Urinary bladder (tissue), 4 donors: ENCODE results near the gene PITPNB. TPM values are rescaled to one million over a fixed set of nuclear protein-coding genes. Genes with fewer than 3 reads are reported as not detected.

ENCODE experiments used
- DNase-seq: peaks from one replicate; pipeline ENCODE4 v3.0.0-alpha.2; 2015; ENCODE audit errors: extremely low spot score
- H3K27ac ChIP-seq: one replicate; pipeline ENCODE4 v1.5.1; 2013; ENCODE audit warnings: low read depth, mild to moderate bottlenecking, moderate library complexity
- H3K36me3 ChIP-seq: one replicate; pipeline ENCODE4 v1.6.1; 2013; ENCODE audit warnings: mild to moderate bottlenecking, moderate library complexity; ENCODE audit not compliant: insufficient read depth
- H3K4me1 ChIP-seq: one replicate; pipeline ENCODE4 v1.6.1; 2013; ENCODE audit warnings: mild to moderate bottlenecking, moderate library complexity; ENCODE audit not compliant: insufficient read depth
- H3K4me3 ChIP-seq: one replicate; pipeline ENCODE4 v1.5.1; 2013; ENCODE audit warnings: low read depth, low read length
- WGBS: extraction: QIAGEN DNeasy Blood & Tissue Kit; methylation state at CpG from one replicate; pipeline ENCODE4 v1.1.7; 2013; 5-methylcytosine and 5-hydroxymethylcytosine counted together
- polyA plus RNA-seq: library from polyadenylated mRNA; stranded (reverse); fragments of 200-250 nt; gene quantifications from one replicate; pipeline ENCODE4 v1.2.3, GENCODE V29; 2013
- total RNA-seq: library from RNA; depleted of rRNA; stranded (reverse); fragments of >200 nt; gene quantifications from one replicate; pipeline ENCODE4 v1.2.3, GENCODE V29; 2014
- donor health status: healthy with polysubstance abuse.
- donor health status: healthy.

The PITPNB gene
- total and polyA plus RNA-seq, 2 donors: 70.7 to 82.8 TPM

- DNase-seq: no peak
- 19% methylated on average over 6 of the region's 6 CpGs for WGBS
Measured at GRCh38 chr22:27850000-27850521, 69.0 kb downstream of the PITPNB start.

GRCh38 chr22:27848005-27848404 lies 71.1 kb downstream of the PITPNB start:
- Histone ChIP-seq H3K4me1 (no peaks in the 10 kb centered on the region), H3K4me3 (no peak overlapping the region), H3K36me3 (no peaks in the 10 kb centered on the region), H3K27ac (no peak overlapping the region)
- 79% methylated on average over 1 of the region's 1 CpG for WGBS
- no peak for DNase-seq

More at GRCh38 chr22:27850000-27850521, 69.0 kb downstream of the PITPNB start:
- H3K4me3 ChIP-seq: no peak overlapping the region
- H3K27ac ChIP-seq: no peak overlapping the region
- no peaks in the 10 kb centered on the region for H3K4me1 ChIP-seq
- H3K36me3 ChIP-seq: no peaks in the 10 kb centered on the region

- Histone ChIP-seq H3K36me3 (no peaks in the 10 kb centered on the region), H3K4me3 (no peak overlapping the region), H3K4me1 (no peaks in the 10 kb centered on the region), H3K27ac (no peak overlapping the region)
- 61% methylated on average over 9 of the region's 9 CpGs for WGBS
- DNase-seq: no peak
Measured at GRCh38 chr22:27846910-27847309, 72.1 kb downstream of the PITPNB start.

- H3K36me3 ChIP-seq: no peaks in the 10 kb centered on the region
- 73% methylated on average over 5 of the region's 5 CpGs for WGBS
- no peak overlapping the region for H3K27ac ChIP-seq
- no peaks in the 10 kb centered on the region for H3K4me1 ChIP-seq
- H3K4me3 ChIP-seq: no peak overlapping the region
- DNase-seq: no peak
Measured at GRCh38 chr22:27846248-27846757, 72.8 kb downstream of the PITPNB start.

GRCh38 chr22:27845644-27846043 lies 73.4 kb downstream of the PITPNB start:
- DNase-seq: no peak
- Histone ChIP-seq H3K4me3 (no peak overlapping the region), H3K4me1 (no peaks in the 10 kb centered on the region), H3K36me3 (no peaks in the 10 kb centered on the region), H3K27ac (no peak overlapping the region)
- whole genome bisulfite sequencing: 84% methylated on average over 7 of the region's 7 CpGs

- DNase-seq: no peak
- H3K36me3 ChIP-seq: no peaks in the 10 kb centered on the region
- no peak overlapping the region for H3K4me3 ChIP-seq
- 74% methylated on average over 20 of the region's 20 CpGs for WGBS
- H3K27ac ChIP-seq: no peak overlapping the region
- H3K4me1 ChIP-seq: no peaks in the 10 kb centered on the region
Measured at GRCh38 chr22:27844656-27845591, 74.1 kb downstream of the PITPNB start.

- Histone ChIP-seq H3K36me3 (no peaks in the 10 kb centered on the region), H3K27ac (no peak overlapping the region), H3K4me3 (no peak overlapping the region), H3K4me1 (no peaks in the 10 kb centered on the region)
- no peak for DNase-seq
- 90% methylated on average over 6 of the region's 6 CpGs for WGBS
Measured at GRCh38 chr22:27844256-27844655, 74.8 kb downstream of the PITPNB start.

GRCh38 chr22:27843441-27843840 lies 75.6 kb downstream of the PITPNB start:
- no peaks in the 10 kb centered on the region for H3K36me3 ChIP-seq
- H3K4me1 ChIP-seq: no peaks in the 10 kb centered on the region
- DNase-seq: no peak
- no peak overlapping the region for H3K4me3 ChIP-seq
- no peak overlapping the region for H3K27ac ChIP-seq
- 71% methylated on average over 7 of the region's 7 CpGs for WGBS

GRCh38 chr22:27842669-27843431 lies 76.2 kb downstream of the PITPNB start:
- Histone ChIP-seq H3K4me3 (no peak overlapping the region), H3K36me3 (no peaks in the 10 kb centered on the region), H3K27ac (no peak overlapping the region), H3K4me1 (no peaks in the 10 kb centered on the region)
- WGBS: 43% methylated on average over 15 of the region's 15 CpGs
- DNase-seq: no peak

GRCh38 chr22:27842201-27842600 lies 76.9 kb downstream of the PITPNB start:
- no peaks in the 10 kb centered on the region for H3K36me3 ChIP-seq
- 34% methylated on average over 1 of the region's 1 CpG for WGBS
- no peak overlapping the region for H3K4me3 ChIP-seq
- DNase-seq: no peak
- H3K27ac ChIP-seq: no peak overlapping the region
- H3K4me1 ChIP-seq: no peaks in the 10 kb centered on the region

GRCh38 chr22:27840436-27840835 lies 78.6 kb downstream of the PITPNB start:
- Histone ChIP-seq H3K4me3 (no peak overlapping the region), H3K27ac (no peak overlapping the region), H3K36me3 (no peaks in the 10 kb centered on the region), H3K4me1 (no peaks in the 10 kb centered on the region)
- WGBS: 97% methylated on average over 7 of the region's 7 CpGs
- DNase-seq: no peak

GRCh38 chr22:27839057-27839660 lies 79.9 kb downstream of the PITPNB start:
- WGBS: 90% methylated on average over 13 of the region's 13 CpGs
- no peak overlapping the region for H3K27ac ChIP-seq
- H3K4me1 ChIP-seq: no peaks in the 10 kb centered on the region
- no peak overlapping the region for H3K4me3 ChIP-seq
- no peaks in the 10 kb centered on the region for H3K36me3 ChIP-seq
- no peak for DNase-seq

GRCh38 chr22:27836181-27836580 lies 82.9 kb downstream of the PITPNB start:
- no peaks in the 10 kb centered on the region for H3K4me1 ChIP-seq
- WGBS: 71% methylated on average over 10 of the region's 10 CpGs
- H3K36me3 ChIP-seq: no peaks in the 10 kb centered on the region
- H3K27ac ChIP-seq: no peak overlapping the region
- no peak for DNase-seq
- no peak overlapping the region for H3K4me3 ChIP-seq
